GM19438 (cell line): ENCODE data around the gene FGD1.

Source experiments
- ATAC-seq: cut with Tn5 transposase; IDR thresholded peaks from one replicate; pipeline ENCODE4 v1.9.1; 2021; ENCODE audit warnings: low read depth; ENCODE audit not compliant: unreplicated experiment

The FGD1 gene

DNA sequence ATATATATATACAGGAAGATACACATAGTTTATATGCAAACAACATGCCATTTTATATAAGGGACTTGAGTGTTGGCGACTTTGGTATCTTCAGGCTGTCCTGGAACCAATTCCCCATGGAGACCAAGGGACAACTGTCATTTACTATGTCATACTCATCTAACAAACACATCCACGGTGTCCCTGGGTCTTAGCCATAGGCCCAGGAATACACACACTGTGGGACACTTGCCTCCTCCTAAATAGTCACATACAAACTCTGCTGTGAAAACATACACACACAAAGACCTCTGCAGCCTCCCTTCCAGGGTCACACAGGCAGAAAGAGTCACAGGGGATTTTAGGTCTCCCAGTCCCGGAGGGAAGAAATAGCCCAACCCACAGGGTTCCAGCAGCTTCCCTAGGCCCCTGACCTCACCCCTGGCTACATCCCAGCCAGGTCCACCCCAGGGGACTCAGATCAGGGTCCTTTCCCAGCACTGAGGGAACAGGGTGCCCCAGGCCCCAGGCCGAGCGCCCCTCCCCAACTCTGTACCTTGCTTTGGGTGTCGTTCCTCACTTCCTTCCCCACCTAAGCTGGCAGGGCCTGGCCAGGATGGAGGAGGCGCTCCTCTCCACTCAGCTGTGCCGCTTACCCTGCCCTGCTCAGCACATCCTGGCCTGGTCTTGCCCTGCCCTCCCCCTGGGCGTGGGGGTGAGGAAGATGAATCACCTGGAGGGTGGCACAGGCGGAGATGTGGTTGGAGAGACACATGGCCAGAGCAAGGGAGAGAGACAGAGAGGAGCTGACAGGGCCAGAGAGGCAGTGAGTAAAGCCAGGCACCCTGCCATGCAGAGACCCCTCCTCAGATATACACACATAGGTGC lies 21.8 kb downstream of the FGD1 start:
- ATAC-seq, result no peak

GRCh38 chrX:54470054-54470760 lies 25.8 kb downstream of the FGD1 start:
- ATAC-seq, result no peak

DNA sequence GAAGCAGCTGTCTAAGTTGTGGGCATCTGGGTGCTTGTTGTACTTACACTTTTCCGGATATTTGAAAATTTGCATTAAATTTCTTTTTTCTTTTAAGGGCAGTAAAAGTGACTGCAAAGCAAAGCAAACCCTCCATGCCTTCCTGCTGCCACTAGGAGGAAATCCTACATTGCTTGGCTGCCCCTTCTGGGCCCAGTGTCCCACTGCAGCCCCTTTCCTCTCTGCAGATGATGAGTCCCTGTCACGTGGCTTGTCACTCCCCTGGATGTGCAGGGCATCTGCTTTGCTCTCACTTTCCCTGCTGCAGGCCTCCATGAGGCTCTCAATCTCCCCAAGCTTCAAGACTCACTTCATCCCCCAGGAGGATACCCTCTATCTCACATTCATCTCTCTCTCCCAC lies 43.1 kb downstream of the FGD1 start:
- no peak for ATAC-seq

- no peak for ATAC-seq
Observed at GRCh38 chrX:54449929-54450328, 46.1 kb downstream of the FGD1 start.

GRCh38 chrX:54447461-54447860 lies 48.6 kb downstream of the FGD1 start:
- no peak for ATAC-seq

GRCh38 chrX:54446084-54446483 lies 50.0 kb downstream of the FGD1 start:
- no peak for ATAC-seq

- ATAC-seq, result no peak
Observed at GRCh38 chrX:54444752-54445151, 51.3 kb downstream of the FGD1 start.

- ATAC-seq, result no peak
Observed at GRCh38 chrX:54442790-54443189, 53.2 kb downstream of the FGD1 start.

GRCh38 chrX:54439960-54440871 lies 55.8 kb downstream of the FGD1 start, which contains the start of gene TSR2:
TSS of gene TSR2 (plus strand) at chrX:54440404. CDS start at chrX:54440422, 18 bp downstream.
- peak; percentile 92 for ATAC-seq

DNA sequence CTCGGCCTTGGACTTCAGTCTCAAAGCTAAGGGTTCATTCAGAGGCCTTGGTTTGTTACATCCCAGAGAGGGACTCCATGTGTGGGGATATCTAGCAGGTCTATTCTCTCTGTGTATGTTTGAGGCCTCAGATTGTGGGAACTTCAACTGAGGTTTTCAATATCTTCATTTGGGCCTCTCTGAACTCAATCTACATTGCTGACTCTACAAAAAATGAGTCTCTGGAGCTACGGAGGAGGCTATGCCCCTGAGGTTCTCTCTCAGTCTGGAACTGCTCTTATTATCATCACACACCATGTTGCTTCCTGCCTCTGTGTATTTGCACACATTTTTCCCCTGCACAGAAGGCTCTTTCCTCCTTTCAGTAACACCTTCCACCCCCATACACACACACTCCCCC lies 60.9 kb downstream of the FGD1 start:
- ATAC-seq, result no peak

- no peak for ATAC-seq
Observed at GRCh38 chrX:54430519-54430918, 65.5 kb downstream of the FGD1 start.

DNA sequence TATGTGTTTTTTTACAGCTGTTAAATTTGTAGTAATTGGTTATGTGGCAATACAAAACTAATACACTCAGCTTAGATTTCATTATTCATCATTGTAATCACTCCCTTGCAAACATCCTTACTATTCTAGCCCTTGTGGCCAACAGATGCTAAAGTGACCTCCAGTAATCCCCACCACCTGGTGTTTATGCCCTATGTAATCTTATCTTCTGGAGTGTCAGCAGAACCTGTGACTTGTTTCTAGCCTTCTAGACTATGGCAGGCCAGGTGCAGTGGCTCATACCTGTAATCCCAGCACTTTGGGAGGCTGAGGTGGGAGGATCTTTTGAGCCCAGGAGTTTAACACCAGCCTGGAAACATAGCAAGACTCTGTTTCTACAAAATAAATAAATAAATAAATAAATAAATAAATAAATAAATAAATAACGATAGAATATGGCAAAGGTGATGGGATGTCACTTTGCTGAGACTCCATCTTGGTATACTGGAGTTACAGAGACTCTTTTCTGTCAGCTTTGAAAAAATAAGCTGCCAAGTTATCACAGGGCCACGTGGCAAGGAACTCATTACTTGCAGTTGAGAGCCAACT lies 68.1 kb downstream of the FGD1 start:
- no peak for ATAC-seq

- ATAC-seq, result no peak
Observed at GRCh38 chrX:54423161-54423888, 72.7 kb downstream of the FGD1 start.

GRCh38 chrX:54422168-54422567 lies 73.9 kb downstream of the FGD1 start:
- ATAC-seq, result no peak

DNA sequence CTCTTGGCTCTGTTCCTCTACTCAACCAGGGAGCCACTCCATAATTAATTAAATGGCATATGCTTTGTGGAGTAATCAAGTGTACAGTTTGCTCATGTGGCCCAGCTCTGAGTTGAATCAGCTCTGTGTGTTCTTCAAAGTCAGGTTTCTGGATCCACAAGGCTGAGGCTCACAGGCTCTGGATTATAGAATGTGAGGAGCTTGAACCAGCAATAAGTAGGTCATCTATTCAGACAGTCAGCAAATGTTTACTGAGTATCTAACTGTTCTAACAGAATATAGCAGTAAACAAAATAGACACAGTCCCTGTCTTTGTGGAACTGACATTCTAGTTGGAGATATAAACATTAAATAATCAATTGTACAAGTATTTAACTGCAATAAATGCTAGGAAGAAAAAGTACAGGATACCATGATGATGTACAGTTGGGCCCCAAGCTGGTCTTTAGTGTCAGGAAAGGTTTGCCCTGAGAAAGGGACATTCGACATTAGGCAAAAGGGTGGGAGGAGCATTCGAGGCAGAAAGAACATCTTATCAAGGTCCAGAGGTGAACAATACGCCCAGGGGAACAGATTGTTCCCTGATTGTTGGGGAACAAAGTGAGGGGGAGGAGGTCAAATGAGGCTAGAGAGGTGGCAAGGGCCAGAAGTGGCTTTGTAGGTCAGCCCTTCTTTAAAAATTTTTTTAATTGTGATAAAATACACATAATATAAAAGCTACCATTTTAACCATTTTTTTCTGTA lies 76.3 kb downstream of the FGD1 start:
- ATAC-seq, result no peak

DNA sequence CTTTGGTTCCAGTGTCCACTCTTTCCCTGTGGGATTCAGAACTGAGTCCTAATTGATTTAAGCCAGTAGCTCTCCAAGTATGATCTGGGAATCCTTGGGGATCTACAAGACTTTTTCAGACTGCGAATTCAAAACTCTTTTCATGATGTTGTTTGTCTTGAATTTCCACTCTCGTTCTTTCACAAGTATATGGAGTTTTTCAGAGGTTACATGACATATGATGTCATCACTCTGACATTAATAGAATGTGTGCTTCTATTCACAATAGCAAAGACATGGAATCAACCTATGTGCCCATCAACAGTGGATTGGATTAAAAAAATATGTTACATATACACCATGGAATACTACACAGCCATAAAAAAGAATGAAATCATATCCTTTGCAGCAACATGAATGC lies 79.1 kb downstream of the FGD1 start:
- no peak for ATAC-seq

DNA sequence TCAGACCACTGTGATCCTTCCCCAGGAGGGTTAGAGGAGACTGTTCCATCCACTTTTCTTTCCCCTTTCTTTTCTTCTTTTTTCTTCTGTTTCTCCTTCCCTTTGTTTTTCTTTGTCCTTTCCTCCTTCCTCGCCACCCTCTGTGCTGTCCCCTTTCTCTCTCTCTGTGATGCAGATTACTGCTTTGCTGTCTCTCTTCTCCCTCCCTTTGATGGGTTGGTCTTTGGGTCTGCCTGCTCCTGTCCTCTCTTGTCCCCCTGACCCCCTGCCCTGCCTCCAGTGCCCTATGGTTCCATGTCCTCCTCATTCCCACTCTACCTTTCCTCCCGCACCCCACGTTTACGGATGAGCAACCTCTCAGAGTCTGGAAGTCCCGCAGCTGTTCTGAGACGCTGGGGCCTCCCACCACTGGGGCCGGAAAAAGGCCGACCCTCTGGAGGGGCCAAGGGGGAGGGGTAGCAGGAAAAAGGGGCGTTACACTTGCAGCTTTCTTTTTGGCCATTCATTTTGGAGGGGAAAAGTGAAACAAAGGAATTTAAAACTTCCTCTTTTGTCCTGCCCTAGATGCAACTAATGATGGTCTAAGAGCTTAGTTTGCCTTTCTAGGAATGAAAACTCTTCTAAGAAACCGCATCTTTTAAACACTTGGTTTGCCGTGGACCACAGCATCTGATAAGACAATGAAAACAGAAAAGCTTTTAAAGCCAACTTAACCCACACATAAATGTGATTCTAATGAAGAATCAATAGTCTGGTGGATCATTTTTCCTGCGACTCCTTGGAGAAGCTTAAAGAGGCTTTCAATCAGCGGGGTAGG lies 80.3 kb downstream of the FGD1 start:
- no peak for ATAC-seq

- ATAC-seq, result no peak
Observed at GRCh38 chrX:54413753-54414152, 82.3 kb downstream of the FGD1 start.
